GM12878 (cell line): Measurements from ENCODE around the gene TACC2.

Experiments used
- ATF7 ChIP-seq: fragments of 450-650 bp; IDR thresholded peaks from 2 replicates; pipeline ENCODE4 v1.6.1; 2016; ENCODE audit warnings: low read depth, mild to moderate bottlenecking
- EP300 ChIP-seq, 2 experiments: fragments of 150-350 bp in 1 of 2; IDR thresholded peaks; 2 replicates each; pipeline ENCODE4 v1.6.1; 2011 to 2012; ENCODE audit warnings: low read depth in 2 of 2, low read length in 2 of 2, borderline replicate concordance in 1 of 2, improper control_type of control experiment in 1 of 2, inconsistent platforms in 1 of 2; ENCODE audit not compliant: control insufficient read depth in 1 of 2
- EZH2 ChIP-seq: IDR thresholded peaks from 2 replicates; pipeline ENCODE4 v1.6.1; 2012; ENCODE audit warnings: low read depth, mild to moderate bottlenecking, control low read depth, inconsistent platforms, low read length, borderline replicate concordance; ENCODE audit not compliant: control insufficient read depth
- KDM1A ChIP-seq: fragments of 200-600 bp; sonication (generic); IDR thresholded peaks from 2 replicates; pipeline ENCODE4 v1.6.1; 2016; ENCODE audit warnings: borderline replicate concordance
- POLR2A ChIP-seq: IDR thresholded peaks from 2 replicates; pipeline ENCODE4 v1.6.1; 2011; ENCODE audit warnings: low read depth, mild to moderate bottlenecking, low read length
- POLR2AphosphoS5 ChIP-seq: IDR thresholded peaks from 2 replicates; pipeline ENCODE4 v1.6.1; 2011; ENCODE audit warnings: mild to moderate bottlenecking, low read length, inconsistent platforms
- RFX5 ChIP-seq: IDR thresholded peaks from 2 replicates; pipeline ENCODE4 v1.6.1; 2011; ENCODE audit warnings: low read depth, low read length, improper control_type of control experiment
- SP1 ChIP-seq: IDR thresholded peaks from one replicate; pipeline ENCODE4 v1.6.1; 2011; ENCODE audit warnings: low read depth, low read length
- SREBF2 ChIP-seq: IDR thresholded peaks from 2 replicates; pipeline ENCODE4 v1.6.1; 2012; ENCODE audit warnings: mild to moderate bottlenecking, low read length
- ZNF274 ChIP-seq: IDR thresholded peaks from one replicate; pipeline ENCODE4 v1.8.0; 2011; ENCODE audit not compliant: insufficient read length, insufficient read depth
- TF ChIP-seq, protein P1 (sequence below): fragments of 450-650 bp; IDR thresholded peaks from 2 replicates; pipeline ENCODE4 v1.6.1; 2016; ENCODE audit warnings: mild to moderate bottlenecking
- TF ChIP-seq, protein P2 (sequence below): fragments of 150-350 bp; IDR thresholded peaks from 2 replicates; pipeline ENCODE4 v1.6.1; 2014; ENCODE audit warnings: mild to moderate bottlenecking, low read depth, low read length
- TF ChIP-seq, protein P3 (sequence below): fragments of 450-650 bp; IDR thresholded peaks from 2 replicates; pipeline ENCODE4 v1.6.1; 2017; ENCODE audit warnings: antibody characterized with exemption, mild to moderate bottlenecking, moderate library complexity
- TF ChIP-seq, protein P4 (sequence below), 3 experiments: IDR thresholded peaks in 2 of 3; conservative IDR thresholded peaks in 1 of 3; 2 replicates each; pipeline ENCODE4 v1.5.1; 2011; ENCODE audit warnings: low read depth in 3 of 3, low read length in 3 of 3, mild to moderate bottlenecking in 3 of 3, control low read depth in 2 of 3, moderate library complexity in 2 of 3, inconsistent platforms in 1 of 3, mixed read lengths in 1 of 3; ENCODE audit not compliant: control insufficient read depth in 2 of 3, insufficient read depth in 1 of 3; ENCODE audit errors: extremely low read depth in 1 of 3

DNA sequence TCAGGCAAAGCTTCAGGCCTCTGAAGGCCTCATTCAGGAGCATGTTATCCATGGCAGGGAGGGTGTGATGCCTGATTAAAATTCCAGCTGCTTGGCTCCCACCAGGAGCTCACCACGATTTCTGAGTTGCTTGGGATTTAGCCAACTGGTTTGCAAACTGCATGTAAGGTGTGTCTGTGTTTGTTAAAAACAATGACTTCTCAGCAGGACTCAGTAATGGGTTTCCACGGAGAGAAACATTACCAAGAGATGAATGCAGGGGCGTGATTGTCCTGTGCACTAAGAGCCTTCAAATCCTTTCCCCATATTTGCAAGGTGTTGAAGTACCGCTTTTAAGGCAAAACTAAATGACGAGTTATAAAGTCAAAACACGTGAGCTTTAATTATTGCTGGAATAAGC is 193.3 kb downstream of the TACC2 start:
- TF ChIP-seq POLR2AphosphoS5 (no peak), ZNF274 (no peak), EZH2 (no peak), SP1 (no peak), KDM1A (no peak), RFX5 (no peak), POLR2A (no peak), EP300 (IDR thresholded peaks at IDR 0.05; ENCODE audit: borderline replicate concordance in 1 of 2, control insufficient read depth in 1 of 2, low read depth in 2 of 2, low read length in 2 of 2) (no peak), ATF7 (no peak), SREBF2 (no peak)
- TF ChIP-seq, protein P1, sequence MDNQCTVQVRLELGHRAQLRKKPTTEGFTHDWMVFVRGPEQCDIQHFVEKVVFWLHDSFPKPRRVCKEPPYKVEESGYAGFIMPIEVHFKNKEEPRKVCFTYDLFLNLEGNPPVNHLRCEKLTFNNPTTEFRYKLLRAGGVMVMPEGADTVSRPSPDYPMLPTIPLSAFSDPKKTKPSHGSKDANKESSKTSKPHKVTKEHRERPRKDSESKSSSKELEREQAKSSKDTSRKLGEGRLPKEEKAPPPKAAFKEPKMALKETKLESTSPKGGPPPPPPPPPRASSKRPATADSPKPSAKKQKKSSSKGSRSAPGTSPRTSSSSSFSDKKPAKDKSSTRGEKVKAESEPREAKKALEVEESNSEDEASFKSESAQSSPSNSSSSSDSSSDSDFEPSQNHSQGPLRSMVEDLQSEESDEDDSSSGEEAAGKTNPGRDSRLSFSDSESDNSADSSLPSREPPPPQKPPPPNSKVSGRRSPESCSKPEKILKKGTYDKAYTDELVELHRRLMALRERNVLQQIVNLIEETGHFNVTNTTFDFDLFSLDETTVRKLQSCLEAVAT, result no peak
- TF ChIP-seq, protein P2, sequence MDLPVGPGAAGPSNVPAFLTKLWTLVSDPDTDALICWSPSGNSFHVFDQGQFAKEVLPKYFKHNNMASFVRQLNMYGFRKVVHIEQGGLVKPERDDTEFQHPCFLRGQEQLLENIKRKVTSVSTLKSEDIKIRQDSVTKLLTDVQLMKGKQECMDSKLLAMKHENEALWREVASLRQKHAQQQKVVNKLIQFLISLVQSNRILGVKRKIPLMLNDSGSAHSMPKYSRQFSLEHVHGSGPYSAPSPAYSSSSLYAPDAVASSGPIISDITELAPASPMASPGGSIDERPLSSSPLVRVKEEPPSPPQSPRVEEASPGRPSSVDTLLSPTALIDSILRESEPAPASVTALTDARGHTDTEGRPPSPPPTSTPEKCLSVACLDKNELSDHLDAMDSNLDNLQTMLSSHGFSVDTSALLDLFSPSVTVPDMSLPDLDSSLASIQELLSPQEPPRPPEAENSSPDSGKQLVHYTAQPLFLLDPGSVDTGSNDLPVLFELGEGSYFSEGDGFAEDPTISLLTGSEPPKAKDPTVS, result no peak
- TF ChIP-seq, protein P3, sequence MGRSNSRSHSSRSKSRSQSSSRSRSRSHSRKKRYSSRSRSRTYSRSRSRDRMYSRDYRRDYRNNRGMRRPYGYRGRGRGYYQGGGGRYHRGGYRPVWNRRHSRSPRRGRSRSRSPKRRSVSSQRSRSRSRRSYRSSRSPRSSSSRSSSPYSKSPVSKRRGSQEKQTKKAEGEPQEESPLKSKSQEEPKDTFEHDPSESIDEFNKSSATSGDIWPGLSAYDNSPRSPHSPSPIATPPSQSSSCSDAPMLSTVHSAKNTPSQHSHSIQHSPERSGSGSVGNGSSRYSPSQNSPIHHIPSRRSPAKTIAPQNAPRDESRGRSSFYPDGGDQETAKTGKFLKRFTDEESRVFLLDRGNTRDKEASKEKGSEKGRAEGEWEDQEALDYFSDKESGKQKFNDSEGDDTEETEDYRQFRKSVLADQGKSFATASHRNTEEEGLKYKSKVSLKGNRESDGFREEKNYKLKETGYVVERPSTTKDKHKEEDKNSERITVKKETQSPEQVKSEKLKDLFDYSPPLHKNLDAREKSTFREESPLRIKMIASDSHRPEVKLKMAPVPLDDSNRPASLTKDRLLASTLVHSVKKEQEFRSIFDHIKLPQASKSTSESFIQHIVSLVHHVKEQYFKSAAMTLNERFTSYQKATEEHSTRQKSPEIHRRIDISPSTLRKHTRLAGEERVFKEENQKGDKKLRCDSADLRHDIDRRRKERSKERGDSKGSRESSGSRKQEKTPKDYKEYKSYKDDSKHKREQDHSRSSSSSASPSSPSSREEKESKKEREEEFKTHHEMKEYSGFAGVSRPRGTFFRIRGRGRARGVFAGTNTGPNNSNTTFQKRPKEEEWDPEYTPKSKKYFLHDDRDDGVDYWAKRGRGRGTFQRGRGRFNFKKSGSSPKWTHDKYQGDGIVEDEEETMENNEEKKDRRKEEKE, result no peak
- TF ChIP-seq, protein P4, sequence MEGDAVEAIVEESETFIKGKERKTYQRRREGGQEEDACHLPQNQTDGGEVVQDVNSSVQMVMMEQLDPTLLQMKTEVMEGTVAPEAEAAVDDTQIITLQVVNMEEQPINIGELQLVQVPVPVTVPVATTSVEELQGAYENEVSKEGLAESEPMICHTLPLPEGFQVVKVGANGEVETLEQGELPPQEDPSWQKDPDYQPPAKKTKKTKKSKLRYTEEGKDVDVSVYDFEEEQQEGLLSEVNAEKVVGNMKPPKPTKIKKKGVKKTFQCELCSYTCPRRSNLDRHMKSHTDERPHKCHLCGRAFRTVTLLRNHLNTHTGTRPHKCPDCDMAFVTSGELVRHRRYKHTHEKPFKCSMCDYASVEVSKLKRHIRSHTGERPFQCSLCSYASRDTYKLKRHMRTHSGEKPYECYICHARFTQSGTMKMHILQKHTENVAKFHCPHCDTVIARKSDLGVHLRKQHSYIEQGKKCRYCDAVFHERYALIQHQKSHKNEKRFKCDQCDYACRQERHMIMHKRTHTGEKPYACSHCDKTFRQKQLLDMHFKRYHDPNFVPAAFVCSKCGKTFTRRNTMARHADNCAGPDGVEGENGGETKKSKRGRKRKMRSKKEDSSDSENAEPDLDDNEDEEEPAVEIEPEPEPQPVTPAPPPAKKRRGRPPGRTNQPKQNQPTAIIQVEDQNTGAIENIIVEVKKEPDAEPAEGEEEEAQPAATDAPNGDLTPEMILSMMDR (IDR thresholded peaks at IDR 0.05 in 2 of 3, conservative IDR thresholded peaks at IDR 0.05 in 1 of 3; ENCODE audit: control insufficient read depth in 2 of 3, extremely low read depth in 1 of 3, insufficient read depth in 1 of 3, low read depth in 3 of 3, low read length in 3 of 3), result no peak
